ENCODE data around the gene KRTAP10-8. TPM values are rescaled to one million over a fixed set of nuclear protein-coding genes. Genes with fewer than 3 reads are reported as not detected.

Gene KRTAP10-8
- total RNA-seq, 4 donors from 2014 or later, result 1.3 to 7.2 TPM; not detected in 2

DNA sequence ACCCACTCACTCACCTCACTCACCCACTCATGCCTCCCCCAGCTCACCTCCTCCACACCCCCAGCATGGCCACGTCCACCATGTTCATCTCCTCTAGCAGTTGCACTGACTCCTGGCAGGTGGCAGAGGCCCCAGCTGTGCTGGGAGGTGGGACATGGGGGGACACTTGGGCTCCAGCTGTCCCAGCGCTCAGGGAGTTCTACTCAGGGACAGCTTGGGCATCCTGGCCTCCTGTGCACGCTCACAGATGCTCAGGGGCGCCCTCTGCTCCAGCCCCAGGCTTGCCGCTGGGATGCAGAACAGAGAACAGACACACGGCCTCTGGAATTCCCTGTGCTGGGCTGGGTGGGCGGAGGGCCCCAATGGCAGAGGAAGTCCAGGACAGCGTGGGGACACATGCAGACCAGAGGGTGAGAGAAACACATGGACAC is 5.2 kb downstream of the KRTAP10-8 start:
- TF ChIP-seq EP300 (IDR thresholded peaks at IDR 0.05), result no peak
- TF ChIP-seq POLR2A (IDR thresholded peaks at IDR 0.05), result no peak
- TF ChIP-seq, protein P1, sequence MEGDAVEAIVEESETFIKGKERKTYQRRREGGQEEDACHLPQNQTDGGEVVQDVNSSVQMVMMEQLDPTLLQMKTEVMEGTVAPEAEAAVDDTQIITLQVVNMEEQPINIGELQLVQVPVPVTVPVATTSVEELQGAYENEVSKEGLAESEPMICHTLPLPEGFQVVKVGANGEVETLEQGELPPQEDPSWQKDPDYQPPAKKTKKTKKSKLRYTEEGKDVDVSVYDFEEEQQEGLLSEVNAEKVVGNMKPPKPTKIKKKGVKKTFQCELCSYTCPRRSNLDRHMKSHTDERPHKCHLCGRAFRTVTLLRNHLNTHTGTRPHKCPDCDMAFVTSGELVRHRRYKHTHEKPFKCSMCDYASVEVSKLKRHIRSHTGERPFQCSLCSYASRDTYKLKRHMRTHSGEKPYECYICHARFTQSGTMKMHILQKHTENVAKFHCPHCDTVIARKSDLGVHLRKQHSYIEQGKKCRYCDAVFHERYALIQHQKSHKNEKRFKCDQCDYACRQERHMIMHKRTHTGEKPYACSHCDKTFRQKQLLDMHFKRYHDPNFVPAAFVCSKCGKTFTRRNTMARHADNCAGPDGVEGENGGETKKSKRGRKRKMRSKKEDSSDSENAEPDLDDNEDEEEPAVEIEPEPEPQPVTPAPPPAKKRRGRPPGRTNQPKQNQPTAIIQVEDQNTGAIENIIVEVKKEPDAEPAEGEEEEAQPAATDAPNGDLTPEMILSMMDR (IDR thresholded peaks at IDR 0.05), result no peak
- TF ChIP-seq POLR2AphosphoS5 (IDR thresholded peaks at IDR 0.05), result no peak

DNA sequence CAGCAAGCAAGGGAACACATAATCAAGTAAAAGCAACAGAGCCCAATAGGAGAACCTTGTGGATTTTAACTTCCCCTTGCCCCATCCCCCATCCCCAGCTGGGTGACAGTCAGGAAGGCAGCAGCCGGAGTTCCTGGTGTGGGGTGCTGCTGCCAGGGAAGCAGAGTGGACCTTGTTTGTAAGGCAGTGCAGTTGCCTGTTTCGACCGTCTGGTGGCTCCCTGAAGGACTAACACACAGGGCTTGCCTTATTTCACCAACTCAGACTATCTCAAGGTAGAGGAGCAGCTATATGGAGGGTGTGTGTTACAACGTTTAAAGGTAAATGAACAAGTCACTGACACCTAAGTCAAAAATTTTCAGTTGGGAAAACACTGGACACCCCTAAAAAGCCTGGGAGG is 6.6 kb downstream of the KRTAP10-8 start:
- H3K27ac ChIP-seq, result no peak overlapping the region
- H3K27me3 ChIP-seq, result peaks cover 23% of the 10 kb centered on the region
- H3K9me3 ChIP-seq, result peaks cover 10% of the 10 kb centered on the region
- WGBS, result 65% methylated on average over 4 of the region's 4 CpGs
- no peaks in the 10 kb centered on the region for H3K4me1 ChIP-seq
- TF ChIP-seq, protein P1 (IDR thresholded peaks at IDR 0.05), result no peak
- TF ChIP-seq POLR2A (IDR thresholded peaks at IDR 0.05) (no peak), POLR2AphosphoS5 (IDR thresholded peaks at IDR 0.05) (no peak)
- H3K4me3 ChIP-seq, result no peak overlapping the region
- no peak for DNase-seq (ENCODE audit: low spot score in 2 of 2)
- H3K36me3 ChIP-seq, result no peaks in the 10 kb centered on the region

More for the DNA sequence above, 5.2 kb downstream of the KRTAP10-8 start:
- Histone ChIP-seq H3K4me3 (no peak overlapping the region), H3K9me3 (peaks cover 7% of the 10 kb centered on the region), H3K27me3 (peaks cover 37% of the 10 kb centered on the region), H3K36me3 (no peaks in the 10 kb centered on the region), H3K4me1 (no peaks in the 10 kb centered on the region), H3K27ac (no peak overlapping the region)
- DNase-seq (ENCODE audit: low spot score in 2 of 2), result no peak
- WGBS, result 66% methylated on average over 2 of the region's 8 CpGs

DNA sequence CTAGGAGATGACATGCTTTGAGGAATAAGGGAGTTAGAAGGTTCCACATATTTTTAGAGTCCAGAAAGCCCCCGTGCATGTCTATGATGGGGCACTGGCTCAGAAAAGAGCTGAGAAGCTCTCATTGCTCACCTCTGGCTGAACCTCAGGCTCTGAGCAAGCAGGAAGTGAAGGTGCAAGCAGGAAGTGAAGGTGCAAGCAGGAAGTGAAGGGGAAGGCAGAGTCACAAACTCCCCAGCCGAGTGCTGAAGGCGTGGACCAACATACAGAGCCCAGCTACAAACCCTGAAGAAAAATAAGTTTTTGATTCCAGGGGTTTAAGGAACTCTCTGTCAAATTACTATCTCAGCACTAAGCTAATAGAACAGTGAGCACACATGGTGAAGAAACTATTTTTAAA is 7.0 kb downstream of the KRTAP10-8 start:
- WGBS, result 69% methylated on average over 3 of the region's 3 CpGs
- Histone ChIP-seq H3K27me3 (peaks cover 19% of the 10 kb centered on the region), H3K4me1 (no peaks in the 10 kb centered on the region), H3K27ac (no peak overlapping the region), H3K4me3 (no peak overlapping the region), H3K9me3 (peaks cover 14% of the 10 kb centered on the region), H3K36me3 (no peaks in the 10 kb centered on the region)
- TF ChIP-seq POLR2A (IDR thresholded peaks at IDR 0.05) (no peak), POLR2AphosphoS5 (IDR thresholded peaks at IDR 0.05) (no peak), EP300 (IDR thresholded peaks at IDR 0.05) (no peak)
- TF ChIP-seq, protein P1 (IDR thresholded peaks at IDR 0.05), result no peak
- DNase-seq (ENCODE audit: low spot score in 2 of 2), result no peak

DNA sequence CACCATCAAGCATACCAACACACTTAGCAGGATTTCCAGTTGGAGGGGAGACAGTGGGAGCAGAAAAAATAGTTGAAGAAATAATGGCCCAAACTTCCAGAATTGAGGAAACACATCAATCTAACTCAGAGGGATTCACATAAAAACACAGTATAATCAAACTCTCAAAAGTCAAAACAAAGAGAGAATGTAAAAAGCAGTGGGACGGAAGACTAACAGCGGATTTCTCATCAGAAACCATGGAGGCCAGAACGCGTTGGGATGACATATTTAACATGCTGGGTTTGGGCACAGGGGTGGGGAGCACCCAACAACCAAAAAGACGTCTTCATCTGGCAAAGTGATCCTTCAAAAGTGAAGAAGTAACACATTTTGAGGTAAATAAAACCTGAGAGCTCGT is 8.0 kb downstream of the KRTAP10-8 start:
- H3K4me3 ChIP-seq, result no peak overlapping the region
- TF ChIP-seq EP300 (IDR thresholded peaks at IDR 0.05) (no peak), POLR2A (IDR thresholded peaks at IDR 0.05) (no peak), POLR2AphosphoS5 (IDR thresholded peaks at IDR 0.05) (no peak)
- TF ChIP-seq, protein P1 (IDR thresholded peaks at IDR 0.05), result no peak
- H3K9me3 ChIP-seq, result peaks cover 15% of the 10 kb centered on the region
- no peak for DNase-seq (ENCODE audit: low spot score in 2 of 2)
- WGBS, result 88% methylated on average over 6 of the region's 6 CpGs
- H3K4me1 ChIP-seq, result no peaks in the 10 kb centered on the region
- H3K27ac ChIP-seq, result no peak overlapping the region
- H3K27me3 ChIP-seq, result peaks cover 15% of the 10 kb centered on the region
- no peaks in the 10 kb centered on the region for H3K36me3 ChIP-seq

DNA sequence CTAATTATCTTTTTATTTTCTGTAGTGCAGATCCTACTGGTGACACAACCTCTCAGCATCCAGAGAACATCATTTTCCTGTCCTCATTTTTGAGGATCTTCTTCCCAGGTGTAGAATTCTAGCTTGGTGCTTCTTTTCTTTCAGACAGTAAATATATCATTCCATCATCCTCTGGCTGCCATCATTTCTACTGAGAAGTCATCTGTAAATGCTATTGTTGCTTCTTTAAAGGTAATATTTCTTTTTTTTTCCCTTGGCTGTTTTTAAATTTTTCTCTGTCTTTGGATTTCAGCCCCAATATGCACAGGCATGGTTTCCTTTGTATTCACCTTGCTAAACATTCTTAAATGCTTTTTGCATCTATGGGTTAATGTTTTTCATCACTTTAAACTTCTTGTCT is 11.7 kb downstream of the KRTAP10-8 start:
- H3K9me3 ChIP-seq, result peaks cover 15% of the 10 kb centered on the region
- H3K4me1 ChIP-seq, result no peaks in the 10 kb centered on the region
- H3K4me3 ChIP-seq, result no peak overlapping the region
- no peak overlapping the region for H3K27ac ChIP-seq
- H3K27me3 ChIP-seq, result peaks cover 15% of the 10 kb centered on the region
- DNase-seq (ENCODE audit: low spot score in 2 of 2), result no peak
- H3K36me3 ChIP-seq, result no peaks in the 10 kb centered on the region
- no peak for TF ChIP-seq EP300 (IDR thresholded peaks at IDR 0.05)

DNA sequence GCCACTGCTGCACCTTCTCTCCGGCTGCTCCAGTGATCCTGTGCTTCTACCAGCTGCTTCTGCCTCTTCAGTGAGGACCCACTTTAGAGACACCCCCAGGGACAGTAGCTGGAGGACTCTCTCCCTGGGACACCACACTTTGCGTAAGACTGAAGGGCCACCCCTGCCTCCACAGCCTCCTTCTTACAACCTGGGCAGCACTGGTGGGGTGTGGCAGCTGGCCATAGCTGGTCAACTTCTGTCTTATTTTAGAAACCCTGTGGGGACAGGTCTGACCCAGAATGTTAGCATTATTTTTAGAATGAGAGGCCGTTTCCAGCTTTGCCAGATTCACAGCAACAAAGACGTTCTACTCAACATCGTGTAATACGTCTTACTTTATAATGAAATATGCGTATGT is 13.9 kb downstream of the KRTAP10-8 start:
- DNase-seq (ENCODE audit: low spot score in 2 of 2), result no peak
- H3K36me3 ChIP-seq, result no peaks in the 10 kb centered on the region
- TF ChIP-seq, protein P1 (IDR thresholded peaks at IDR 0.05), result no peak
- TF ChIP-seq POLR2AphosphoS5 (IDR thresholded peaks at IDR 0.05), result no peak
- TF ChIP-seq EP300 (IDR thresholded peaks at IDR 0.05), result no peak
- TF ChIP-seq POLR2A (IDR thresholded peaks at IDR 0.05), result no peak
- no peak overlapping the region for H3K27ac ChIP-seq
- no peaks in the 10 kb centered on the region for H3K4me1 ChIP-seq
- H3K27me3 ChIP-seq, result peaks cover 21% of the 10 kb centered on the region
- no peak overlapping the region for H3K4me3 ChIP-seq
- peaks cover 8% of the 10 kb centered on the region for H3K9me3 ChIP-seq
- whole genome bisulfite sequencing, result 95% methylated on average over 7 of the region's 7 CpGs
